ENCODE data around the gene HHAT.
A peak's percentile ranks its signal among the peaks of the same experiment; 100 is the strongest.

The HHAT gene

DNA sequence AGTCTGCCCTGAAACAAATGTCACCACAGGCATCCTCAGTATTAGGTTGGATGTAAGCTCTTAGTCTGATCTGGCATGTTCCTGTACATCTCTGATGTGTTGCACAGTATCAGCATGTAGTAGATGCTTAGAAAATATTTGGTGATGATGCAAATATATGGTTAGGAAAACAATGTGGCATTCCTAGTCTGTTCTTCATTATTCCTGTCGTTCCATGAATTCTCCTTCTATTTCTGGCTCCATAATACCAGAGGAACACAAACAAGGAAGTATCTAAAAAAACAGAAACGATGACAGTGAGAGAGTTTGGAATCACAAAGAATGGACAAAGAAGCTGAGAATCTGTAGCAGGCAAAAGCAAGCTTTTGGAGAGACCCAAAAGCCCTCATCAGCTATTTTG, 236.6 kb downstream of the HHAT start:
- no peak for DNase-seq

DNA sequence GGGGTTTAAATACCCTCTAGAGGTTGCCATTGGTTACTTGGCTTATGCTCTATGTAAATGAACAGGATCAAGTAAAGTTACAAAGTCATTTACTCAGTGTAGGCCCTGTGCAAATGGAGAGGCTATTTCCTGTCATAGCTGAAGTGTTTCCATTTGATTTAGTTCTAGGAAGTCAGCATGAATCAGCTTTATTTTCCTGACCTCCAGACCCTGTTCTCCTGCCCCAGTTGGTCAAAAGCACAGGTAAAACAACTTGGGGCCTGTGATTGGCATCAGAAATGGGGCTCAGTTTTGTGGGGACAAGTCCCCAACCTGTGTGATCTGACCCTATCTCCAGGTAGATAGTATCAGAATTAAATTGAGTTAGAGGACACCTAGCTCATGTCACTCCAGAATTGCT, 239.9 kb downstream of the HHAT start:
- DNase-seq, result no peak

DNA sequence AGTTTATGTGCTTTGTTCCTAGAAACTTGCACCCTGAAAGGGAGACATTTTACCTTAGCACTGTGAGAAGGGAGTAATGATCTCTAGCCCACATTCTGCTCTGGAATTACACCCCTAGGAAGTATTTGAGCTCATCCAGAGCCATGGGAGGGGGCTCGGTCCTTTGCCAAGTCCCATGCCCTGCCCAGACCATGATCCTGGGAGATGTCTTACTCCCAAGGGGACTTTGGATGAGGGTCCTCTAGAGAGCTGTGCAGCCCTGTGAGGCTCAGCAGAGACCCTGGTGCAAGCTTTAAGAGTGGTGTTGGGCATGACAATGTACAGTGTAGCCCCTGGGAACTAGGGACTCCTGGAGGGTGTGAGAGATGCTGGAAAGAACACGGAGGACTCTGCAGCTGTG, 241.4 kb downstream of the HHAT start:
- DNase-seq, result no peak

DNA sequence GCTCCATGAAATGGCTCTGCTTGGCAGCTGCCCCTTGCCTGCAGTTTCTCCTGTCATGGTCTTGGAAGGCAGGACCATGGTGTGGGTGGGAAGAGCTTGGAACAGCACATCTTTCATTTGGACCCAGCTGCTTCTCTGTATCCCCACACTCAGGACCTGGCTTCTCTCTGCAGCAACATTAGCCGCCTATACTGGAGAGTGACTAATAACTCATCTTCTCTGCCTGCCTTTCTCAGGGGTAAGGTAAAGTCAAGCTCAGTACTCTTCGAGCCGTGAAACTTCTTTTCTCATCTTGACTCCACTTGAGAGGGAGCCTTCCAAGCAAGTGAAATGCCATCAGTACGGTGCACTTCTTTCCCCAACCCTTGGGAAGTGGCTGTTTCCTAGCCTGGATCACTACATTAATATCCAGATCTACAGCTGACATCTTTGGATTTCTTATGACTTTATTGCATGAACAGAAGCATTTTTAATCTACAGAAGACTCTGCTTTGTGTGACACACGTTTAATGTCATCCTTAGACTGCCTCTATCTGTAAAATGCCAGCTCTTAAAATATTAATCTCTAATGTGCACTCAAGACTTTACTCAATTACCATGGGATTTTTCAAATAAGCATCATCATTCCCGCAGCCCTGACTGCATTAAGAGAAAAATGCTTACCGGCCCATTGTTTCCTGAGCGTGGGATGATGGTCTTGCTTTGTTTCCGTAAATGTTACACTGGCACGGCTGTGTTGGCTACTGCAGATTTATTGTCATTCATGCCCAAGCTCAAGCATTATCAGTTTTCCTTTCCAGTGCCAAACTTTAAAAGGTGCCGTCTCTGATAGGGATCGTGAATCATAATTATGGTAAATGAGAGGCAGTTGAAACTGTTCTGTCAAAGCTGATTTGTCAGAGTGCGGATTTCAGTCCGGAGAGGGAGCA, 242.9 kb downstream of the HHAT start:
- no peak for DNase-seq

DNA sequence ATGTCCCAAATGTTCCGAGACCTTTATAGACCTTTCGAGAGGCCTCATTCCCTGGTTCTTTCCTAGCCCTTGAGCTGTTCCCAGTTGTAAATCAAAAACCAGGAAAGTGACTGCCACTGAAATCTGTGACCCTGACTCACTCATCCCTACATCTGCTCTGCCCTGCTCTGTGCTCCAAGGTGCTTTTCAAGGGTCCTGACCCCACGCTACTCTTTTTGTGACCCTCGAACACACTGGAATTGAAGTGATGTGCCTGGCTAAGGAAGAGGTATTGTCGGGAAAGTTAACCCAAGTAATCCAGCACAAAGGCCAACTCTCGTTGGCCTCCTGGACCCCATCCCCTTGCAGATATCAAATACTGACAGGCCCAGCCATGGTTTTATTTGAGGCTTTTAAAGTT, 244.4 kb downstream of the HHAT start:
- DNase-seq, result no peak

DNA sequence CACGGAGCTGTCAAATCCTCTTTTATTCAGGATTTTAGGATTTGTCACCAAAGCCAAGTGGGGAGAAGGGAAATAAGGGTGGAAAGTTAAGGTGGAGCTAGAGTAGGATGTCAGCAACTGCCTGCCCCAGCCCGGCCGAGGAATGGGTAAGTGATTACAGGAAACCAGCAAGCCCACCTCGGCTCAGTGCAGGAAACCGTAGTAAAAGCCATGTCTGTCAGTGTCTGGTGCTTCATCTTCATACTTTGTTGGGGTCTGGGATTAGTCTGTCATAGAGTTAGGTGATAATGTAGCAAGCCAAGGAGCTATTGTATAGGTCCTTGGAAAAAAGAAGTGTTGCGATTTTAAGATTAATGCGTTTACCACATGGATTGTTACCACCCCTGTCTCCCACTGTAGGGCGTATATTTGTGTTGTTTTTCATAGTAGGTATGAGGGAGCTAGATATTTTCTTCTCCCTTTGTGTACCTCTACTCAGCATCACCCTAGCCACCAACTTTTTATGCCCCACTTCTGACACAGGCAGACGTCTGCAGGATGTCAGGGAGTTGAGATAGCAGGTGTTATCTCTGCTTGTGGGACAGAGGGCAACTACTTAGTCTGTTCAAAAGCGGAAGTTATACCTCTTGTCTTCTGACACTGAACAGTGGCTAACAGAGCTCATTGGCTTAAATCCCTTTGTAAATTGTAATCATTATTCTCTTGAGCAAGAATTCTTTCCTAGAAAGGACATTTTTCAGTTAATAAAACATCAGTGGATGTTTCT, 253.7 kb downstream of the HHAT start:
- DNase-seq, result no peak

DNA sequence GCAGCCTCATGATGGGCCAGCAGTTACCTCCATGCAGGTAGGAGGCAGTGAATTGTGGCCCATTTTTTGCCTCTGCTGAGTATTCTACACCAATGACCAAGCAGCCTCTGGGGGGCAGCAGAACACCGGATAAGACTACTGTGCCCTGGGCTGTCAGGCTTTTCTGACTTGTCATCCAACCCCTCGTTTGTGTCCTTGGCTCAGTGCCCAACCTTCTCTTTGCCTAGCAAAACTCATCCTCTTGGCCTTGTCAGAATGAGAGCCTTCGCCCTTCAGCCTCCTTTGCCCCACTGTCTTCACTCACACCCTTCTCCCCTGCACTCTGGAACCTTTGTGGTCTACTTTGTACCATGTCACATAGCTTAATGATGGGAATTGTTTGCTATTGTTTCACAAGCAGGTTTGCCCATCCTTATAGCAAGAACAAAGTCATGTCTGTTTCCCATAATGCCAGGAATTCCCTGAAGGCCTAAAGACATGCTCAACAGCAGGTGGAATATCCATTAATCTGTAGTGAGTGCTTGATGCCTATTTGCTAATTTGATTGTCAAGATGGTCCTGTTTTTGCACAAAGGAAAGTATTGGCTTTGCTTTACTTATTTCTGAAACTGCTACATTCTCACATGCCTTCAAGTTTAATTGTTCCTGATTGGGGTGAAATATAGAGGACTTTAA, 255.9 kb downstream of the HHAT start:
- peak; percentile 91 for DNase-seq

DNA sequence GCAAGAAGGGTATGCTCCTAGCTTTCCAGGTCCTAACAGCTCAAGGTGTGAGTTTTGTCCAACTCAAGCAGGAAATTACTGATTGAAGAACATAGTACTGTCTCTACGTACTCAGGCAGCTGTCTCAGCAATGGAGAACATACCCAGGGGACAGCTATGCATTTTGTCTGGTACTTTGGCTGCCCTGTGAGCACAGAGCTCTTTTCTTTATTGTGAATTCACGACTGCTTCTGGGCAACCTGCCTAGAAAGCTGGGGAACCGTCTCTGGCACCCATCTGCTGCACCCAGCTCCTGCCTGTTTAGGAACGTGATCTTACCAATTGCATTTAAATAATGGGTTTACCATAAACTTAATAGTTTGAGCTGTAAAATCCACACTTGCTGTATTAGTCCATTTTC, 258.1 kb downstream of the HHAT start:
- no peak for DNase-seq

DNA sequence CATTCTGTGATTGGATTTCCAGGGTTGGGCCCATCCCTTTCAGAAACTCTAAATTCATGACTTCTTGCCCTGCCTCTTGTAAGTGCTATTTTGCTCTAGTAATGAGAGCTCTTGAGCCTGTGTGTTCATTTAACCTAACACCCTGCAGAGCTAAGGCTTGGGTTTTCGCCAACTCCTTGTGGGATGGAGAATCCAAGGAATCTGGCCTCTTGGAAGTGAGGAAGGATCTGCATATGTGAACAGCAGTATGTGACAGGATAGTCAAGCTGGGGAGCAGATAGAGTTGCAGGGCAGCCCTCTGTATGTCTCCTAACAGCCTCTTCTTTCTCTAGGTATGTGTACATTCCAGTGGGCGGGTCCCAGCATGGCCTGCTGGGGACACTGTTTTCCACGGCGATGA, 258.9 kb downstream of the HHAT start:
- DNase-seq, result no peak

DNA sequence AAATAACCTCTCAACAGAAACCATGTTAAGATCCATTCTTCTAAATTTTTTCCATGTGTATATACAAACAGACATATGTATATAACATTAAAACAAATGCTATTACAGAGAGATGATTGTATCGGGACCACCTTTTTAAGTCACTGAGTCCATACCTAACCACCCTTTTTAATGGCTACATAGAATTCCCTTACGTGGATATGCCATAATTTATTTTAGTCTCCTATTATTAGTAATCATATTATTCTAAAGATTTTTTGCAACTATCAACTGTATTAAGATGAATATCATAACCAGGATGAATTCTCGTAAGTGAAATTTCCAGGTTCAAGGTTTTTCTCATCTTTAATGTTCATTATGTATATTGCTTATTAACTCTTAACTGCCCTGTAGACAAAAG, 259.7 kb downstream of the HHAT start:
- no peak for DNase-seq

DNA sequence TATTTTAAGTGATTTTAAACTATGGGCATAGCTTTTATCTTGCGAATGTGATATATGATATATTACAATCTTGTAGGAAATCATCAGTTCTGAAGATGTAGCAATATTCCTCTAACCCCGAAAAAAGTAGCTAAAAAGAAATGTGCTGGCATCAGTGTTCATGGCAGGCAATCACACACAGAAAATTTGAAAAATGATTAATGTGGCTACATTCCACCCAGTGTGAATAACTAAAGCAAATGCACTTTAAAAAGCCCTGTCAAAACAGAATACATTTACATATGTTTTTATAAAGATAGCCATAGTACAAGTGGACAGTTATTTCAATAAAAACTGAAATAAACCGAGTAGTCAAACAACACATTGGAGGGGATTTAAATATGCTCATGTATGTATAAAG, 260.2 kb downstream of the HHAT start:
- DNase-seq, result no peak

DNA sequence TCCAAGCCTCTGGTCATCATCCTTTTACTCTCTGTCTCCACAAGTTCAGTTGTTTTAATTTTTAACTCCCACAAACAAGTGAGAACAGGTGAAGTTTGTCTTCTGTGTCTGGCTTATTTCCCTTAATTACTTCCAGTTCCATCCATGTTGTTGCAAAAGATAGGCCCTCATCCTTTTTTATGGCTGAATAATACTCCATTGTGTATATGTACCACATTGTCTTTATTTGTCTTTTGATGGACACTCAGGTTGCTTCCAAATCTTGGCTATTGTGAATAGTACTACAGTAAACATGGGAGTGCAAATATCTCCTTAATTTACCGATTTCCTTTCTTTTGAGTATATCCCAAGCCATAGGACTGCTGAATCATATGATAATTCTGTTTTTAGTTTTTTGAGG, 262.5 kb downstream of the HHAT start:
- no peak for DNase-seq

DNA sequence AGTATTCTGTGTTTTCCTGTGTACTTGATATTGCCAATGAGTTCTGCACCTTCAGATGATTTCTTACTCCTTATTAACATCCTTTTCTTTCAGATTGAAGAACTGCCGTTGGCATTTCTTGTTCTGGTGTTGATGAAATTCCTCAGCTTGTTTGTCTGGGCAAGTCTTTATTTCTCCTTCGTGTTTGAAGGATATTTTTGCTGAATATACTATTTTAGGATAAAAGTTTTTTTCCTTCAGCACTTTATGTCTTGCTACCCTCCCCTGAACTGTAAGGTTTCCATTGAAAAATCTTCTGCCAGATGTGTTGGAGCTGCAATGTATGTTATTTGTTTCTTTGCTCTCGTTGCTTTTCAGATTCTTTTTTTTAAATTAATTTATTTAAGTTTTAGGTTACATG, 265.9 kb downstream of the HHAT start:
- DNase-seq, result no peak

DNA sequence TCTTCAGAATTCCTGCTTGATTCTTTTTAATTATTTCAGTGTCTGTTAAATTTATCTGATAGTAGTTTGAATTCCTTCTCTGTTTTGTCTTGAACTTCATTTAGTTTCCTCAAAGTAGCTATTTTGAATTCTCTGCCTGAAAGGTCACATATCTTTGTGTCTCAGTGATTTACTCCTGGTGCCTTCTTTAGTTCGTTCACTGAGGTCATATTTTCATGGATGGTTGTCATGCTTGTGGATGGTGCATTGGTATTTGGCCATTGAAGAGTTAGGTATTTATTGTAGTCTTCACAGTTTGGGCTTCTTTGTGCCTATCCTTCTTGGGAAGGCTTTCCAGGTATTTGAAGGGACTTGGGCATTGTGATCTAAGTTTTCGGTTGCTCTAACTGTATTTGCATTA, 267.9 kb downstream of the HHAT start:
- DNase-seq, result no peak

DNA sequence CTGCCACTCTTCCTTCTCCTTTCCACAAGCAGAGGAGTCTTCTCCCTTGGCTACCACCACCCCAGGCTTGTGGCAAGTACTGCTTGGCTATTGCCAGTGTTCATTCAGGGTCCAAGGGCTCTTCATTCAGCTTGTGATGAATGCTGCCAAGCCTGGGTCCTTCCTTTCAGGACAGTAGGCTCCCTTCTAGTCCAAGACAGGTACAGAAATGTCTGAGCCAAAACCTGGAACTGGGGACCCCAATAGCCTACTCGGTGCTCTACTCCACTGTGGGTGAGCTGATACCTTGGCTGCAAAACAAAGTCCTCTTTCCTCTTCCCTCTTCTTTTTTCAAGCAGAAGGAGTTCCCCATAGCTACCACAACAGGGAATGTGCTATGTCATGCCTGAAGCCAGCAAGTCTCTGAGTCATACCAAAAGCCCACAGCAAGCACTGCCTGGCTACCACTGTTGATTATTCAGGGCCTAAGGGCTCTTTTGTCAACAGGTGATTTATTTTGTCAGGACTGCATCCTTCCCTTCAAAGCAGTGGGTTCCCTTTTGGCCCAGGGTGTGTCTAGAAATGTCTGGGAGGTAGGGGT, 268.9 kb downstream of the HHAT start:
- DNase-seq, result peak; percentile 96

DNA sequence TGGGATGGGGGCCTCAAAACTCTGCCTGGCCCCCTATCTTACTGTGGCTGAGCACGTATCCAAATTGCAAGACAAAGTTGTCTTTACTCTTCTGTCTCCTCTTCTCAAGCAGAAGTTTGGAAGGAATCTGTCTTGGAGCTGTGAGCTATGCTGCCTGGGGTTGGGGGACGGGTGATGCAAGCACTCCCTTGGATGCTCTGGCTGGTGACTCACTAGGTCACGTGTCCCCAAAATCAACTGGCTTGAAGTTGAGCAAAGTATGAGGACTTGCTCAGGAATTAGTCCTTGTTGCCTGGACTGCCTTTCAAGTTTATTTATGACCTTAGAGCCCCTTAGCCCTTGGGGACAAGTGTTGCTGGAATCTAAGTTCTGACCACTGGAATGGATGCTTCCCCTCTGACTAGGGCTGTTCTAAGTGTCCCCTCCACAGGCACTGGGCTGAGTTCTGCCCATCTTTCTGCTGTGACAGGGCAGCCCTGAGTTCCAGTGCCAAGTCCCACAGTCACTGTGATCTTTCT, 269.5 kb downstream of the HHAT start:
- peak; percentile 99 for DNase-seq

DNA sequence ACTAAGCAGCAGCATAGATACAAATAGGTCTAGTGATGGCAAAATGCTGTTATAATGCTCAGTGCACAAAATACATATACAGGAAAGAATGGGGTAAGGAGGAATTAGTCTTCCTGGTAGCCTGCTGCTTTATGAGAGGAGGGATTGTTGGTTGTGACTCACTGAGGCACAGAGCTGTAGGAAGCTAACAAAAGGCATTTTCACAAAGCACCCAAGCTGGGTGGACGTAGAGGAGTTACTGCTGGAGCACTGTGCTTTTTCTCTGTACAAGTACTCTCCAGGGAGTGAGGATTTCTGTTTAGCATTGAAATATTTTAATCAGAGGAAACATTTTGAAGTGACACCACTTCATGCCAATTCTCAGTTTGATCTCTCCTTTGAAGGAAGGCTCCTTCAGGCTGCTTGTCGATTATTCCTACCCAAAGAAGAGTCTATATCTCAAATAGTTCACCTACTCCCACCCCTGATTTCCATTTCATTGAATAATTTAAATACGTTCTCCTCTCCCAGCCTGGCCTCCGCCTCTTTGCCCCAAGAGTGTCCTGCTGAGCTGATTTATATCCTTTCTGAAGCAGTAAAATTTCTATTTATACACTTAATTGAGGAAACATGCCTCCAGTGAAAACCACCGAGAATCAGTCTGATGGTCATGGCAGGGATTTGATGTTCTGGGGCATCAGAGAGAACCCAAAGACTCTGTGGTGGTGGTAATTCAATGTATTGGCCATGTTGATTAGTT, 271.9 kb downstream of the HHAT start:
- DNase-seq, result no peak

DNA sequence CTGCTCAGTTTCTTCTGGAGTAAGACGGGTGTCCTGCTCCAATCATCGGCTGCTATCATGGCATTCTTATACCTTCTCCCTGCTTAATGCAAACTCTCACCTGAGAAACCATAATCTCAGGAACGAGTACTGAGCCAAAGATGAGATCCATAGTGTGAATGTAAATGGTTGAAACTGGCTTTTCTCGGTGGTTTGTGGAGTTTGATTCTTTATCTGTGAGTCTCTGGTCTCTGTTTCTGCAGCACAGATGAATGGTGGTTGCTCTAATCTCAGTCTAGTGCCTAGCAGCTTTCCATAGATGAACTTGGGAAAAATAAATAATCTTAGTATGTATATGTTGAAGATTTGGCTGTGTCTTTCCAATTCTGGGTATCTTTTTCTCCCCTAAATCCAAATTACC, 274.4 kb downstream of the HHAT start:
- no peak for DNase-seq

DNA sequence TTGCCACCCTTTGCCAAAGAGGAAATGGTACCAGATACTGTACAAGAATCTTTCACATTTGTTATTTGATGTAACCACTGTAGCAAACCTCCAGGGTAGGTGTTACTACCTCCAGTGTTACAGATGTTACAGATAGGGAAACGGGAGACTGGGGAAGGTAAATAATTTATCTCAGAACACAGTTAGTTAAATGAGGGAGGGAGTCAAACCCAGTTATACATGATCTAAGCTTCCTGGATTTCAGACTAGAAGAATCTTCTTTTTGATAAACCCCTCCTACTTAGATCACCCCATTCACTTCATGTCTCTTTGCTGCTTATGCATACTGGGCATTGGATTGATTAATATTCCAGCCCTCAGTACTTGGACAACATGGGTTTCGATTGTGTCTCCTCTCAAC, 276.4 kb downstream of the HHAT start:
- no peak for DNase-seq

DNA sequence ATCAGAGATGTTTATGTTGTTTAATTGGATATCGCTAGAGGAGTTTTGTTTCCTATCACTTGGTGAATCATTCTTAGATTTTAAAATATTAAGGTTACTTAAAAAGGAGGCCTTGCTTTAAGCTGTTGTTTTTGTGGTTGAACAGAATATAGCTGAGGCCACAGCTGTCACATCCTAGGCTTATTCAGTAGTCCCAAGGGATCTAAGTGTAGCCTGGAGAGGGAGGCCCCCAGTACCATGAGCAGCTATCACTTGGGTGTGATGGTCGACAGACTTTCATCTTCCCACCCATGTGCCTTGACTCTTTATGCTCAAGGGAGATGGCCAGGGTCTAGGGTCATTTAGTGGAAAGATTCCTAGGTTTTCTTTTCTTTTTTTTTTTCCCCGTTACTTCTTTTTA, 278.7 kb downstream of the HHAT start:
- DNase-seq, result no peak

DNA sequence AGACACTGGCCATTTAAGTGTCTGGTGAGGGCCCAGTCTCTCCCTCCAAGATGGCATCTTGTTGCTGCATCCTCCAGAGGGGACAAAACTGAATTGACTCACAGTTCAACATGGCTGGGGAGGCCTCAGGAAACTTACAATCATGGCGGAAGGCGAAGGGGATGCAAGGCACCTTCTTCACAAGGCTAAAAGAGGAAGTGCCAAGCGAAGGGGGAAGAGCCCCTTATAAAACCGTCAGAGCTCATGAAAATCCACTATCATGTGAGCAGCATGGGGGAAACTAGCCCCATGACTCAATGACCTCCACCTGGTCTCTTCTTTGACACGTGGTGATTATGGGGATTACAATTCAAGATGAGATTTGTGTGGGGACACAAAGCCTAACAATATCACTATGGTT, 280.1 kb downstream of the HHAT start:
- DNase-seq, result no peak

DNA sequence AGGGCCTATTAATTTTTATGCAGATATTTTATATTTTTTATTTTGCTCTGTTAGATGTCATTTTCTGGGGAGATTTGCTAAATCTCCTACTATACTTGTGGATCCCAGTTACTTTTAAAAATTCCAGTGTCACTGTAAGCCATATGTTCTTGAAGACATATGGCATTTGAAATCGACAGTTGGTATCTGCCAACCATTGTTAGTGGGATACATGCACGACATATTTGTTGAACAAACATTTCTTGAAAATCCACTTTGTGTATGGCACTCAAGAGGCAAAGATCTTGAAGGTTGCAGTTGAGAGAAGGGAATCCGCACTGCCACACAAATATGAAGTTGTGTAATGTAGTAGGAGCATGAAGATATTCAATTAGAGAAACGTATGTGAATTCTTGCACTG, 287.7 kb downstream of the HHAT start:
- DNase-seq, result no peak

Data from islet precursor cell (in vitro differentiated cells).